ENCODE results near the gene PSMC3.

The PSMC3 gene

DNA sequence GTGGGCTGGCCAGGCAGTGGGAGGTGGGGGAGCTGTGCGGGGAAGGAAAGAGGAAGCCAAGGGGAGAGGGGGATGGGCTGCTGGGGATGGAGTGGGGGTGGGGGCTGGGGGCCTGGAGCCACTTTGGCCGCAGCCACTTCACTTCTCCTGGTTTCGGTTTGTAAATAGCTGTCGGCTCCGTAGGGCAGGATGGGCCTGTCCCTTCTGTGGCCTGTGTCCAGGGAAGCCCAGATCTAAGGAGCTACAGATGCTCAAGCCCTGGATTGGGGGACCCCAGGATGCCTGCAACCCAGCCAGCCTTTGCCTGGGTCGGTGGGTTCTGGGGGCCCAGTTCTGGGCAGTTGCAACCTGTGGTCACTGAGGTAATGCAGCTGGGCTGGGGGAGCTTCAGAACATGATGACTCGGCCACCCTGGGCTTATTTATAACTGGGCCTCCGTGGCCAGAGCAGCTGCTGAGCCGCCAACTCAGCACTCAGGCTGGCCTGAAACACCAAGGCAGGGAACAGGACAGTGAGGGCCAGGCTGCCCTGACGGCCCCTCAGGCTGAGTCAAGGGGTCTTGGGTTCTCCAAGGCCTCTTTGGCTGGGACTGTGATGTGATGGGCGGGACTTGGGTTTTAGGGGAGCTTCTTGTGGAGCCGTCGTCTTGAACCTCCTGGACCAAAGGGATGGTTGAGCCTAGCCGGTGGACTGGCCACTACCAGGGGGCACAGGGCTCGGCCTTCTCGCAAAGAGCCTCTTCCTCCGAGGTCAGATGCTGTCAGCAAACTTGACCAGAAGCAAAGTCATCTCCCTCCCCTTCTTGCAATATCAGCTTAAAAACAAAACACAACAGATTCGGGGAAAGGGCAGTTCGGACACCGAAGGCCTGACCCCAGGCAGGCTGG, 32.8 kb downstream of the PSMC3 start:
- DNase-seq: peak; percentile 20

DNA sequence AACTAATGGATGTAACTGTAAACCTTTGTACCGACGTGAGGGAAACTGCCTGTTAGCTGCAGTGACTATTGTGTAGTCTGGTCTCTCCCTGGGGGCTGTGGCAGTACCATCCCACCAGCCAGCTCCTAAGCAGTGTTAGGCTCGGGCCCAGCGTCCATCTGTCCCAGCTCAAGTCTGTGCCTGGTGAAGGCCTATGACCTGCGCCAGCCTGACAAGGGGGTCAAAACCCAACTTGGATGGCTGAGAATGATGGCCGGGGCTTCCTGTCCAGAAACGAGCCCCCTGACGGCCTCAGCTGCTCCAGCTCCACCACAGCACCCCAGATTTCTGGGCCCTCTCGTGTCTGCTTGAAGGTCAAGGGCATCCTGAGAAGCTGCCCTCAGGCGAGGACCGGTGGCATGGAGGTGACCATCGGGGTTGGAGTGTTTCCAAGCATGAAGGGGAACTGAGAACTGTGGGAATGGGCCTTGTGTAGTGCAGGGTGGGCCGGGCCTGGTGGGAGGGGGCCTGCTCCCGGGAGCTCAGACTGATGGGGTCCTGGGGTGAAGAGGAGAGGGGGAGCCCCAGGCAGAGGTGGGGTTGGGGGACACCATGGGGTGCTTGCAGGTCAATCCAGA, 33.6 kb downstream of the PSMC3 start:
- DNase-seq: no peak

DNA sequence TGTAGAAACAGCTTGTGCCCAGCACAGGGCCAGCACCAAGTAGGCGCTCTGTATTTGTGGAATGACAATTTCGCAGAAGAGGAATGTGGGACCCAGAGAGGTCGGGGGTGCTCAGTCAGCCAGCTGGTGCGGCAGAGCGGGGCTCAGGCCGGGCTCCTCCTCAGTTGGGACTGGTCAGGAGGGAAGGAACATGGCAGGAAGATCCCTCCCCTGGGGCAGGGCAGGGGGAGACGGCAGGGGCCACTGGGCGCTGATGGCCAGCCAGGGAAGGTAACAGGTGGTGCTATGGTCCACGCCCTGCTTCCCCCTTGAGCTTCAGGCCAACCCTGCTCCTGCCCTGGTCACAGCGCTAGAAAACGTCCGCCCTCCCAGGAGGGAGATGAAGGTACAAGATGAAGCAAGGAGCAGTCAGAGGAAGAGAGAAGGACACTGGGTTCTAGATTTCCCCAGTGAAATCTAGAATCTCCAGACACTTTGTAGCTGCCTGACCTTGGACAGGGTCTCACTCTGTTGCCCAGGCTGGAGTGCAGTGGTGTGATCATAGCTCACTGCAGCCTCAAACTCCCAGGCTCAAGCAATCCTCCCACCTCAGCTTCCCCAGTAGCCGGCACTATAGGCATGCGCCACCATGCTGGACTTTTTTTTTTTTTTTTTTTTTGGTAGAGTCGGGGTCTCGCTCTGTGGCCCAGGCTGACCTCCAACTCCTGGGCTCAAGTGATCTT, 34.4 kb downstream of the PSMC3 start:
- DNase-seq: no peak

DNA sequence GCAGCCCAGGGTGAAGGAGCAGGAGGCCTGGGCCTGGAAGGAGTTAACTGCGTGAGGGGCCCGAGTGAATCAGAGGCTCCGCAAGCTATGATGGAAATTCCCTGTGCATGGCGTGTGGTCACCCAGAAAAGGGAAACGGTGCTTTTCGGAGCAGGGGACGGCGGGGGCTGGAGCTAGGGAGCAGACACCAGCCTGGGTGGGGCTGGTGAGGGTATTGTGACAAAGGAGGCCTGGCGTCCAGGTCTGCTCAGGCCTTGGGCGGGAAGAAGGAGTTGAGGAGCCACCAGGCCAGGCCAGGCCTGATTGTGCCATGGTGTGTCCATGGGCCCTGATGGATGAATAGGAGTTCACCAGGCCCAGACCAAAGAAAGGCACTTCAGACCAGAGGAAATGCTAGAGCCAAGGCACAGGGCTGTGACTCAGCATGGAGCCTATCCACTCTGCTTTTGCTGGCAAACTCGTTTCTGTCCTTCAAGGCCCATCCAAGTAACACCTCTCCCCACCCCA, 35.1 kb downstream of the PSMC3 start:
- DNase-seq: no peak

DNA sequence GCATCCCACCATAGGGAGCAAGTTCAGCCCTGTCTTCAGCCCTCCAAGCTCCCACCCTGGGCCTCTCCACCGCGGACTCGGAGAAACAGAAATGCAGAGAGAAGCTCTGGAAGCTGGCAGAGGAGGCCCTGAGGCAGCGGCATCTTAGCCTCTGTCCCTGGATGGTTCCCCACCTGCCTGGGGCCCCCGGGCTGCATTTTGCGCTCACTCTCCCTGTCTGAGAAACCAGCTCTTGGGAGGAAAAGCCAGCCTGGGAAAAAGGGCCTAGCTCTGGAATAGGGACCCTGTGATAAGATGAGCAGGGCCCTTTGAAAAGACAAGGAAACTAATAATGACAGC, 35.8 kb downstream of the PSMC3 start:
- DNase-seq: no peak

DNA sequence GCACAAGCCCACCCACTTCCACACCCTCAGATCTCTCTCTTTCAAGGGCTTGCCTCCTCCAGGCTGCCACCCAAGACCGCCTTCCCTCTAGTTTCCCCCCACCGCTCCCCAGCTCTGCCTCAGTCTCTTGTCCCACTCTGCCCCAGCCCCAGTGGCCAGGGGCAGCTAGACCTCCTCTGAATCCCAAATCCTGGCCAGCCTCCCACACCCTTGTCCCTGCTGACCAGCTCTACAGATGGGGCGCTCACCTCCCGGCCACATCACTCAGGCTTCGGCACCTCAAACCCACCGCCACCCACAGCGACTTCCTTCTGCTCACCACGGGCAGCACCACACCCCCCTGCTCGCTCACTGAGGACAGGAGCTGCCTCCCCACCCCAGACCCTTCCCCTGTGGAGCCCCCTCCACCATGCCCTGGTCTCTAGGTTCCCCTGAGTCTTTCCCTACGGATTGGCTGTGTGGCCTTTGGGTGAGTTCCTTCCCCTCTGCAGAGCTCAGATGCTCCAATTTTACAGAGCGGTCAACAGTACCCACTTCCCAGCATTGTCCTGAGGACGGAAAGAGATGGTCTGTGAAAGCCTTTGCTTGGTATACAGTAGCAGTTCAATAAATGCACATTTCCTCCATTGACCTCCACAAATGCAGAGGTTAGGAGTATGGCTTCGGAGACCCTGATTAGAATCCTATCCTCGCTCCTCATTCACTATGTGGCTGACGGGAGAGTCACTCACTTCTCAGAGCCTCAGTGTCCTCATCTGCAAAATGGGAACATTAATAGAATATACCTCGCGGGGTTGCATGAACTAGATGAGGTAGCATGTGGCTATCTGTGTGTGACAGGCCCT, 36.4 kb downstream of the PSMC3 start:
- DNase-seq: no peak

DNA sequence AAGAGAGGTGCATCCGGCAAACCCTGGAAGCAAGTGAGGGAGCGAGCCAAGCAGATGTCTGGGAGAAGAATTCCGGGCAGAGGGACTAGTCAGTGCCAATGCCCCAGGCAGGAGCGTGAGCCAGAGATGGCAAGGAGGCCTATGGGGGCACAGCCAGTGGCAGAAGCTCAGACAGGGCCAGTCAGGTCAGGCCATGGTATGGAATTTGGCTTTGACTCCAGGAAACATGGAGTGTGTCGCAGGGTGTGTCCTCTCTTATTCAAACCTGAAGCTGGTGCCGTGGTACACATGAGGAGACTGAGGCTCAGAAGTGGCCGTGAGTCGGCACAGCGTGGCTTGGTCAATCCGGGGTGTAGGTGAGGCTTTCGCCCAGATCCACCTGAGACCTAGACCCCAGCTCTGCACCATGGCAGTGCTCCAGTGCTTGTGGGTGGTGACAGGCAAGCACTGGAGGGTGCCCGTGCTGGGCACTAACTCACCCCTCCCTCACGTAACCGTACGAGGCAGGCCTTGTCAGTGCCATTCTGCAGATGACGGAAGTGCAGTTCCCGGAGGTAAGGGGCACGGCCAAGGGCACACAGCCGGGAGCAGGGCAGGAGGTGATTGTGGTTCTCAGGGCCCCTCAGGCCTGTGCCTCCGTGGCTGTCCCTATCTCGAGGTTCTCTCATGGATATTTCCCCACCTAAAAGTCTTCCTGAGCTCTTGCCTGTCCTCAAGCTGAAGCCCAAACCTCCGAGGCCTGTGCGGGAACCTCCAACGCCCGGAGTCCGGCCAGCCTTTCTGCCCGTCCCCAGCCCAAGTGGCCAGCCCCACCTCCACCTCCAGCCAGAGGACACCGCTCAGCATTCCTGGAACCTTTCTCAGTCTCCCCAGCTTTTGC, 37.3 kb downstream of the PSMC3 start:
- DNase-seq: no peak

DNA sequence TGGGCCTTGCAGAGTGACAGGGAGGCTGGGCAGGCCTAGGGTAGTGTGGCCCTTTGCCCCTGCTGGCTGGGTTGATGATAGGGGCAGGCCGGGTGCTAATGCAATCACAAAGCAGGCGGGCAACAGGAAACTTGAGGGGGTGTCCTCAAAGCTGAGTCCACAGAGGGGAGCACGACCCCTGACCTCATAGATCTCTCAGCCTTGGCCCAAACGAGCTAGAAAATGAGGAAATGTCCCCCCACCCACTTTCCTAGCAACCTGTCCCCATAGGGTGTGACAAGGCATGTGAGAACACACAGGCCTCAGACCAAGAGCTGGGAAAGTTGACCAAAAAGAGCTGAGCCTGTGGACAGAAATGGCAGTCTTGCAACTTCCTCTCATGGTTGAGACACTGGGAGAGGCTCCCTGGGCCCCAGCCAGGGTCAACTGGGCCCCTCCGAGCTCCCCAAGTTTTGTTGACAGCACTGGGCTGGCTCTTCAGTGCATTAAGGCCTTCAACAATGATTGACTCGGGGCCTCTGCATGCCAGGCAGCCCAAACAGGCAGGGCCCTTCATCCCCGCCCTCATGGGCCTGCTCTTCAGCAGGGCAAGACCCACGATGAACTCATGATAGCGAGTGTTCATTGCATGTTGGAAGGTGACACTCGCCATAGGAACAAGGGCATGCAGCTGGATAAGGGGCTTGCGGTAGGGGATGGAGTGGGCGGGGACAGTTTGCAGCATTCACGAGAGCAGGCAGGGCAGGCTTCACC, 38.1 kb downstream of the PSMC3 start:
- no peak for DNase-seq

DNA sequence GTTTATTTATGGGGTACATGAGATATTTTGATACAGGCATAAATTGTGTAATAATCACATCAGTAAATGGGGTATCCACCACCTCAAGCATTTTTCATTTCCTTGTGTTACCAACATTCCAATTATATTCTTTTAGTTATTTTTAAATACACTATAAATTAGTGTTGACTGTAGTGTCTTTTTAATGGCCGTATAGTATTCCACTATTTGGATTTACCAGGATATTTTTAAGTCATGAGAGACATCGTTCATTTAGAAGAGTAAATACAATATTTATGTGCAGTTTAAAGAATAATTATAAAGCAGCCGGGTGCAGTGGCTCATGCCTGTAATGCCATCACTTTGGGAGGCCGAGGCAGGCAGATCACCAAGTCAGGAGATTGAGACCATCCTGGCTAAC, 41.7 kb downstream of the PSMC3 start:
- no peak for DNase-seq

DNA sequence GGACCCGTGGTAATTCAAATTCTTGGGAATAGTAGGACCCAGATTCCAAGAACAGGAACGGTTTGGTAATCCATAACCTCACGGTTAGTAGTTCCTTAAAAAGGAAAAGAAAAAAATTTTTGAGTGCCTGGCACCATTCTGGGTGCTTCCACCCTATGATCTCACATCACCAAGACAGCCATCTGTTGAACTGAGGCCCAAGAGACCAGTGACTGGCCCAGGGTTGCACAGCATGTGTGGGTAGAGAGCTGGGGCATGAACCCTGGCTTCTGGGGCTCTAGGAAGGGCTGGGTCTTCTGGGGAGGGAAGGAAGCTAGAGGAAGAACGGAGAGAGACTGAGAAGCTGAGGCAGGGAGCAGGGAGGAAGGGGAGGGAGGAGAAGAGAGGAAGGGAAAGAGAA, 43.2 kb downstream of the PSMC3 start:
- DNase-seq: no peak

DNA sequence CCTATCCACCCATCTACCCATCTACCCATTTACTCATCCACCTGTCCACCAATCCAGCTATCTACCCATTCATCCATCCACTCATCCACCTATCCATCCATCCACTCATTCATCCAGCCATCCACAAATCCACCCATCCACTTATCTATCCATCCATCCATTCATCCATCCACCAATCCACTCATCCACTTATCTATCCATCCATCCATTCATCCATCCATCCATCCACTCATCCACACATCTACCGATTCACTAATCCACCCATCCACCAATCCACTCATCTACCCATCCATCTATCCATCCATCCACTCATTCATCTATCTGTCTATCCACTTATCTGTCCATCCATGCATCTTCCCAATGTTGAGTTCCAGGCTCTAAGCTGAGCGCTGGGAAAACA, 46.2 kb downstream of the PSMC3 start:
- DNase-seq: no peak

DNA sequence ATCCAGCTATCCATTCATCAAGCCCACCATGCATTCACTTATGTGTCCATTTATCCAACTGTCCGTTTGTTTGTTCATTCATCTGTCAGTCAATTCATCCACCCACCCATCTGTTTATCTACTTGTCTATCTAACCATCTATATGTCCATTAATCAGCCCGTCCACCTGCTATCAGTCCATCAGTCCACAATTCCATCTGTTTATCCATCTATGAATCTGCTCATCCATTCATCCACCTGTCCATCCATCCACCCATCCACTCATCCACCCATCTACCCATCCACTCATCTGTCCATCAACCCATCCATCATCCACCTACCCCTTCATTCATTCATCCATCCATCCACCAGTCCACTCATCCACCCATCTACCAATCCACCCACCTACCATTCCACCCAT, 46.9 kb downstream of the PSMC3 start:
- DNase-seq: no peak

DNA sequence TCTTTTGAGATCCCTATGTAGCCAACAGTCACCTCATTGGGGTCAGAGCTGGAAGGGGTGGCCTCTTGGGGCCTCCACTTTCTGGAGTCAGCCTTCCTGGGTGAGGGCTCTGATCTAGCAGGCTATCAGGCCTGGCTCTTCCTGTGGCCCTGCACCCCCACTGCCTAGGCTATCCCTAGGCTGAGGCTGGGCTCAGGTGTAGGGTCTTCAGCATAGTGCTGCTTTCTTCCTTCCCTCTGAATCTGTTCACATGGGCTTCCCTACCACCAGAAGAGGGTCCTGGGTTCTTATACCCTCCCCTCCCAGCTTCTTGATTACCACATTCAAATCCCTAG, 47.4 kb downstream of the PSMC3 start:
- no peak for DNase-seq

DNA sequence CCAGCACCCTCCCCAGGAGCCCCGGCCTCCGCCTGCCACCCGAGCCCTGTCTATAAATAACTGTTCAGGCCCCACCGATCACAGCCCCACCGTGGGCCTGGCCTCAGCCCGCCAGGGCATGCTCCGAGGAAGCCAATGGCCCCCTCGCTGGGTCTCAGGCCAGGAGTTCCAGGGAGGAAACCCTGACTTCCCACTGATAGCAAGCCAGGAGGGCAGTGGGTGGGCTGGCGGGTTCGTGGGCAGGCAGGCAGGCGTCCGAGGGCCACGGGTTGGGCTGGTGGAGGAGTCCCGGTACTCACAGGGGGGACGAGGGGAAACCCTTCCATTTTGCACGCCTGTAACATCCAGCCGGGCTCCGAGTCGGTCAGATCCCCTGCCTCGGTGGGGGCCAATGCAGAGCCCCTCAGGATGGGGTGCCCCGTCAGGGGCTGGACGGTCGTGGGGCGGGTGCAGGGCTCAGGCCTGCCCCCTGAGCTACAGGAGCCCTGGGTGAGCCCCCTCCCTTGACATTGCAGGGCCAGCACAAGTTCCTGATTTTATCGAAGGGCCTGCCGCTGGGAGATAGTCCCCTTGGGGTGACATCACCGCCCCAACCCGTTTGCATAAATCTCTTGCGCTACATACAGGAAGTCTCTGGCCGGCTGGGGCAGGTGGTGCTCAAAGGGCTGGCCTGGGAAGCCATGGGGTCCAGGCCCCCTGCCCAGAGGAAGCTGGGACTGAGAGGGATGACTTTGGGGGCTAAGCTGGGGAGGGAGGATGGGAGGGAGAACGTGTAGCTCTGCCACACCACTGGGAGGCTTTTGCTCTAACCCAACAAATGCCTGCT, 48.0 kb downstream of the PSMC3 start, which contains the start of gene SPI1:
Gene SPI1, minus strand, starts transcription at position 538 of the 826 bp plus-strand sequence. Its CDS starts 194 bp downstream, at position 344.
- no peak for DNase-seq

DNA sequence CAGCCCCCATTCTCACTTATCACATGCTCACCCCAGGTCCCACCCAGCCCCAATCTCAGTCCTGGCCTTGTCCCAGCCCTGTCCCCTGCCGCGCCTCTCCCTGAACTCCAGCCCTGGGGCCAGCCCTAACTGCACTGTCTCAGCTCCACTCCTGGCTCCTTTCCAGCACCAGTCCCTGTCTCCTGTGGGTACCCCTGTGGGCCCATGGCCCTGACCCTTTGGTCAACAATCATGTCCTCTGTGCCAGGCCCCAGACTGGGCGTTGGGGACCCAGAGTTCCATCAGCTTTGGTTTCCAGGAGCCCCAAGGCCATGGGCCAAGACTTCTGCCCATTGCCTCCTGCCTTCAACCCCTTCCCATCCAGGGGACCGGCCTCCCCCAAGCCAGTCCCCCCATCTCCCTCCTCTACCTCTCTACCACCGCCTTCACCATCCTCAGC, 48.6 kb downstream of the PSMC3 start:
- no peak for DNase-seq

DNA sequence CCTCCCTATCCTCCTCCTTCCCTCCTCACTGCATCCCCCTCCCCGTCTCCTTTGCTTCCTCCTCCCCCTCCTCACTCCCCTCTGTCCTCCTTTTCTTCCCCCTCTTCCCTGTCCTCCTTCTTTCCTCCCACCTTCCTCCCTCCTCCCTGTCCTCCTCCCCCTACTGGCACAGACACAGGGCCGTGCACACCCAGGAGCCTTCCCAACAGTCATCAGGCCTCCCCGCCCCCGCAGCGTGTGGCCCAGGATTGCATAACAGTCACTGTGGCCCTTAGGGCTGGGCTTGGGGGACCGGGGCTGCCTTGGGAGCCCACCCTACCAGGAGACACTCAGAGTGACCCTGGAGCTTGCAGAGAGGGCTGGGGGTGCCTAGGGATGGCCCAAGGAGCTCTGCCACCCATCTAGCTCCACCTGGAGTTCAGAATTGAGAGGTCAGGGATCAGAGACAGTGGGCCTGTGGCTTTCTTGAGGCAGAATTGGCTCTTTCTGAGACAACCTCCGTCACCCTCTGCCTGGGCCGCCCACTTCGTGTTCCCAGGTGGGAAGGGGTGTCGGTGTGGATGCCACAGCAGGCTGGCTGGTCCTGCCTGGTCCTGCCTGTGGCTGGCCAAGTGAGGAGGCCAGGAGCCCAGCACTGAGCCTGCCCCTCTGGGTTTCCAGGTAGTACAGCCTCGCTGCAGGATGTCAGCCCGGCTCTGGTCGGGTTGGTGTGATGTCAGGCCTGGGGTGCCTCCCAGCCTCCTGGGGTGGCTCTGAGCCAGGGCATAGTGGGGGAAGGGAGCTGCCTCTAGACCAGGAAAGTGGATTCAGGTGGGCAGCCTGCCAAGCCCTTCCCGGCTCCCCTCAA, 49.5 kb downstream of the PSMC3 start:
- DNase-seq: no peak

DNA sequence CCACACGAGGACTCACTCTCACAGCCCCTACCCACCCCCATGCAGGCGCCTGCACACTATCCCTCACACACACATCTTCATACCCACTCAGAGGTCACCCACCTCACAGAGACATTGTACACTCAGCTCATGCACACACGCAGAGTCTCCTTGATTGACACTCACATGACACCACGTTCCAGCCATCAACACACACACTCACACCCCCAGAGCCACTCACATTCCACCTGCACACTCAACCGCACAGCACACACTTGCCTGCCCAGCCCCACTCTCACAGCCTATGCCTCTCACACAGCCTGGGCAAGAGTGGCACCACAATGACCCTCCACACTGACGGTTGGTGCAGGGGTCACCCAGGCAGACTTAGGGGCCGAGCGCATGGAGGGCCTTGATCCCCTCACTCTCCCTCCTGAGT, 50.1 kb downstream of the PSMC3 start:
- no peak for DNase-seq

DNA sequence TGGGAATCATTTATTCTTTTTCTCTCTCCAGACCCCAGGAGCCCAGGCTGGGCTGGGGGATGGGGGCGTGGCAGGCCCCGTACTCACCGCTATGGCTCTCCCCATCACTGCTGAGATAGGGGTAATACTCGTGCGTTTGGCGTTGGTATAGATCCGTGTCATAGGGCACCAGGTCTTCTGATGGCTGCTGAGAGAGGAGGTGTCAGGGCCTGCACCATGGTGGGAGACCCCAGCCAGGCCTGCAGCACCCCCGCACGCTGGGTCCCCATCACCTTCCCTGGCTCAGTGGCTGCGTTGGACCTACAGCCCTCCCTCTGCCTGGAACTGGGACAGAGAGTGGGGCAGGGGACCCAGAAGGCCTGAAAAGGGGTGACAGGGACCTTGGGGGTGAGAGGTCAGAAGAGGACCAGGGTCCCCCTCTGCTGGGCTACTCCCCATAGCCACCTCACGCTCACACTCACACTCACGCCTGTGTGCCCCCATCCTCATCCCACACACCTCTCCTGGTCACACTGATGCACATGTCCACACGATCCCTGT, 50.6 kb downstream of the PSMC3 start:
- no peak for DNase-seq

DNA sequence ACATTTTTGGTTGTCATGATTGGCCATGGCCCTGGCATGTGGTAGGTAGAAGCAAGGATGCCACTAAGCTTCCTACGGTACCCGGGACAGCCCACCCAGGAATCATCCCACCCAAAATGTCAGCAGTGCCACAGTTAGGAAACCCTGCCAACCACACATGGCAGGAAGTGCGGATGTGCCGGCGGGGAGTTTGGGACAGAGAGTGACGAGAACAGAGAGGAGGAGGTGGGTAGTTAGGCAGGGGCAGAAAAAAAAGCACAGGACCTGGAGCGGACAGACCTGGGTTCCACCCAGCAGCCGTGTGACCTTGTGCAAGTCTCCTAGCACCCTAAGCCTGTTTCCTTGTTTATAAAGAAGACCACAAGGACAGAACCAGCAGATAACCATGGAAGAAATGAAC, 51.2 kb downstream of the PSMC3 start:
- no peak for DNase-seq

Measured in DMS53 (cell line).